GM18907 (cell line): Measurements from ENCODE around the gene EGR4.
"Not testable (repeated sequence)": the region's sequence is repeated elsewhere in the genome, so short reads cannot be mapped to it uniquely, and the experiment has no call there.

ENCODE experiments used
- ATAC-seq: cut with Tn5 transposase; IDR thresholded peaks from one replicate; pipeline ENCODE4 v1.9.1; 2021; ENCODE audit warnings: mild to moderate bottlenecking, moderate library complexity; ENCODE audit not compliant: unreplicated experiment

Gene EGR4

DNA sequence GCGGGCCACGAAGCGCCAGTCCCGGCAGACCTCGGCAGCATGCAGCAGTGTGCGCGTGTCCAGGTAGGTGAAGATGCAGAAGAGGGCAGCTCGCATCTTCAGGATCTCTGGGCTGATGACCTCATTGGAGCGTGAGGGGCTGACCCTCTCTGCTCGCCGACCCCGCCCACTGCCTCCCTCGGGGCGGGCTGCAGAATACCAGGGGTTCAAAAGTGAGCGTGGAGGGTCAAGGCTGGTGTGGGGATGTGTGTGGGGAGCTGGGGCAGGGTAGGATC lies 29.1 kb downstream of the EGR4 start:
- no peak for ATAC-seq

DNA sequence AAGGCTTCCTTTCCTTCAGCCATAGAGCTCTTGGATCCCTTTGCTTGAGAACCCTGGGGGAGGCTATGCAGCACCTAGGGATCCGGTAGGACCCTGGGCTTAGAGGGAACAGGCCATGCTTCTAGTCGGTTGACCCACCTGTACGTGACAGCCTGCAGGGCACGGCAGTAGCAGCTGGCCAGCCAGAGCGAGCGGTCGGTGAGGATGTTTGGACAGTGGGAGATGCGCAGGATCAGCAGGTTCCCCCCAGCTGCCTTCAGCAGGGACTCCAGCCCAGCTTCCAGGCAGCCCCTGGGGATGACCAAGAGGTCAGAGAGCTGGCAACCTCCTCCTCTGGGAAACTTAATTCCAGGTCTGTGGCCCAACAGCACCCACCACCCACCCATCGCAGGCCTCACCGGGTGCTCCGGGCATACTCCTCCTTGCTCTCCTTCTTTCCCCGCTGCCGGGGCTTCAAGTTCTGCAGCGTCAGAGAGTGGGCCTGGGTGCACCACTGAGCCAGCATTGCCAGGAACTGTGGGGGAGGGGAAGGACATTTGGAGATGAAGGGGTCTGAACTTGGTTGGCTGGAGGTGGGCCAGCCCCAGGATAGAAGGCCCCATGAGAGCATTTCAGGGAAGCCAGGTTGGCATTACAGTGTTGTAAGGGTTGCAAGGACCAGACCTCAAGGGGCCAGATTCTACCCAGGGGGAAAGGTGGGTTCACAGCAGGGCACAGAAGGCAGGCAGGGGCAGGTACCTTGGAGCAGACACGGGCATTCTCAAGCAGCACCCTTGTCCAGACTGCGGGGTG lies 29.6 kb downstream of the EGR4 start:
- no peak for ATAC-seq

DNA sequence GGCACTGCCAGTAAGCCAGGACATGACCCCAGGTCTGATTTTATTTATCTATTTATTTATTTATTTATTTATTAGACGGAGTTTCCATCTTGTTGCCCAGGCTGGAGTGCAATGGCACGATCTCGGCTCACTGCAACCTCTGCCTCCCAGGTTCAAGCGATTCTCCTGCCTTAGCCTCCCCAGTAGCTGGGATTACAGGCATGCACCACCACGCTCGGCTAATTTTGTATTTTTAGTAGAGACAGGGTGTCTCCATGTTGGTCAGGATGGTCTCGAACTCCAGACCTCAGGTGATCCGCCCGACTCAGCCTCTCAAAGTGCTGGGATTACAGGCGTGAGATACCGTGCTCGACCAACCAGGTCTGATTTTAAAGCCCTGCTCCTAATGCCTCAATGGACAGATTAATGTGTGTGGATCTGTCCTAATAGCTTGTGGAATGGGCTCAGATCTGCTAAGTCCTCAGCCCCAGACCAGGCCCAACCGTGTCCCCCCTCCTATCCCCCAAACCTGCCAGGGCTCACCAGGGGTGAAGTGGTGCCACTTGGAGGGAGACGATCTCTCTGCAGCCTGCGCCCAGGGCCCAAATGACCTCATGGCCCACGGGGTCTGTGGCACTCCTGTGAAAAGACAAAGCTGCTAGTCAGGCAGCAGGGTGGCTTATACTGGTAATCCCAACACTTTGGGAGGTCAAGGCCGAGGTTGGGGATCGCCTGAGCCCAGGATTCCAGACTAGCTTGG lies 30.5 kb downstream of the EGR4 start:
- ATAC-seq, result not testable (repeated sequence)

DNA sequence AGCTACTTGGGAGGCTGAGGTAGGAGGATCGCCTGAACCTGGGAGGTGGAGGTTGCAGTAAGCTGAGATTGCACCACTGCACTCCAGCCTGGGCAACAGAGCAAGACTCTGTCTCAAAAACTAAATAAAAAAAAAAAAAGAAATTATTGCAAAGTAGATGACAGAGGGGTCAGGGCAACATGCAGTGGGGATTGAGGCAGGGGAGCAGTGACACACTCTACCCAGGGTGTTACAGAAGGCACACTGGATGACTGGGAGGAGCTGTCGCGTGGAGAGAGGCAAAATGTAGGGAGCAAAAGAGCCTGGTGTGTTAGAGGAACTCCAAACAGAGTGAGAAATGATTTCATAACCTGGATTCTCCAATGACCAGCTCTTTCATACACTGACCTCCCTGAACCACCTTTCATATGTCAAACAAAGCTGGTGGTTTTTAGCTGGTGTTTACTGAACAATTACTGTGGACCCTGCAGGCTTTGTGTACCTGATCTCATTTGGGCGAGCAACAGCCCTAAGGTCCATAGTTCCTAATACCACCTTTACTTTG lies 31.2 kb downstream of the EGR4 start:
- ATAC-seq, result no peak

DNA sequence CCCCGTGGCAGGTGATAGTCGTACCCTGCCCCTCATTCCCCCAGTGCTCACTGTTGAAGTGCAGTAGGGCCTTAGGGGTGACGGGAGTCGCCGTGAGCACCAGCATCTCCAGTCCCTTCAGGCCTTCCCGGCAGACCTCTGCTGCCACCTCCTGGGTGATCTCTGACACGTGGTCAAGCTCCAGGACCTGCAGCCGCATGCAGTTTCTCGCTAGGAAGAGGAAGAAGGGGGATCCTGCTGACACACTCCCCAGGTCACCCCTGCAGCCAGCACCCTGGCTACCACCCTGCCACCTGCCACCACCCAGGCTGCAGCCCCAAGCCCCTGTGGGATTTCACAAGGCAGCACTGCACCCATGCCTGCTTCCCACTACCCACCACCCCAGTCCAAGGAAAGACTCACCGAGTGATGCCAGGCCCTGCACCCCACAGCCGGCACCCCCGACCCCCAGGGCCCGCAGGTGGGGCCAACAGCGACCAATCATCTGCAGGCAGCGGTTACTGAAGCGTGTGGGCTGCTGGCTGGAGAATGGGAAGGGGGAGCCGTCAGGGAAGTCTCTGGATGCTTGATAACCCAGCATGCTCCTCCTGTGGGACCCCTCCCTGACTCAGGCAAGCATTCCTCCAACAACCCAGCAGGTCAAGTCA lies 32.9 kb downstream of the EGR4 start:
- no peak for ATAC-seq

DNA sequence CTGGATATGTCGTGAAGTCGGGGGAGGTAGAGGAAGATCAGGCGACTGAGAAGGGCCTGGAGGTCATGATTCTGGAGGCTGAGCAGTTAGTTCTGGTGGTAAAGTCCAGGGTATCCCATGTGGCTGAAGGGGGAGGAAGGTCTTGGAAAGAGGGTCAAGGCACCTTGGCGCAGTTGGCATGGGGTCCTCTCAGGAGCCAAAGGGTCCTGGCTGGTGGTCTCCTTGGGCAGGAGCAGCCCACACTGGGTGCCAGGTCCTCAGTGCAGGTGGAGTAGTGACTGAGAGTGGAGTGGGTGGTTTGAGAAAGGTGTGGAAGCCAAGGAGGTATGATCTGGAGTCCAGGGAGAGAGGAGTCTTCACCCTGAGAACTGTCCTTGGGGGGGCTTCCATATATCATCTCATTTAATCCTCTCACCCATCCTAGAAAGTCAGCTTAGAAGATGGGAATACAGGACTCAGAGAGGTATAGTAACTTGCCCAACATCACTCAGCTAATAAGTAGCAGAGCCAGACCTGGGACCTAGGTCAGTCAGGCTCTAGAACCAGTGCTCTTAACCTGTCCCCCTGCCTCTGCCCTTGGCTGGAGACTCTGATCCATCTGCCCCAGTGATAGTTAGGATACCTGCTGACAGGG lies 33.5 kb downstream of the EGR4 start:
- ATAC-seq, result no peak

DNA sequence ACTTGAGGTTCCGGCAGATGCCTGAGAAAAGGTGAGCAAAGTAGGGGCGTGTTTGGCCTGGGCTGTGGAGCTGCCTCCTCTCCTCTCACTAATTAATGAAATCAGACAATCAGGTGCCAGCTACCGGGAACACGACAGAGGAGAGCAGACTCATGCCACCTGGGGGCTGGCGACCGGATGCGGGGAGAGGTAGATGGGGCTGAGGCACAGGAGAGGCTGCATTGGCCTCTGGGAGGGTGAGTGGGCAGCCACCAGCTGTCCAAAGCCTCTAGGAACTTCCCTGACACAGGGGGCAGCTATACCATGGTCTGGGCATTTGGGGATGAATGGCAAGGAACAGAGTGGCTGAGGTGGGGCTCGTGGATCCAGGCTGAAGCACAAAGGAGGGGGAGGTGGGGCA lies 34.1 kb downstream of the EGR4 start:
- ATAC-seq, result no peak

DNA sequence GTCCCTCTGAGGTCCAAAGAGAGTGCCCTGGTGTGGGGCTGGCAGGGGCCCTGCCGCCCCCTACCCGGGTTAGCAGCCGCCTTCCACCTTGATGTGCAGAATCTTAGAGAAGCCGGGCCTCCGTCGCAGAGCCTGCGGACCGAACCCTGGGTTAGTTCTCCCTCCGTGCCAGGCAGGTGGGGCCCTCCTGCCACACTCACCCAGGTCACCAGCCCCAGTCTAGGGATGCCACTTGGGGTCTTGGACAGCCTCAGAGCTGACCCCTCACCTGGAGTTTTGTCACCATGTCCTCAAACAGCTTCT lies 34.5 kb downstream of the EGR4 start:
- ATAC-seq, result no peak

DNA sequence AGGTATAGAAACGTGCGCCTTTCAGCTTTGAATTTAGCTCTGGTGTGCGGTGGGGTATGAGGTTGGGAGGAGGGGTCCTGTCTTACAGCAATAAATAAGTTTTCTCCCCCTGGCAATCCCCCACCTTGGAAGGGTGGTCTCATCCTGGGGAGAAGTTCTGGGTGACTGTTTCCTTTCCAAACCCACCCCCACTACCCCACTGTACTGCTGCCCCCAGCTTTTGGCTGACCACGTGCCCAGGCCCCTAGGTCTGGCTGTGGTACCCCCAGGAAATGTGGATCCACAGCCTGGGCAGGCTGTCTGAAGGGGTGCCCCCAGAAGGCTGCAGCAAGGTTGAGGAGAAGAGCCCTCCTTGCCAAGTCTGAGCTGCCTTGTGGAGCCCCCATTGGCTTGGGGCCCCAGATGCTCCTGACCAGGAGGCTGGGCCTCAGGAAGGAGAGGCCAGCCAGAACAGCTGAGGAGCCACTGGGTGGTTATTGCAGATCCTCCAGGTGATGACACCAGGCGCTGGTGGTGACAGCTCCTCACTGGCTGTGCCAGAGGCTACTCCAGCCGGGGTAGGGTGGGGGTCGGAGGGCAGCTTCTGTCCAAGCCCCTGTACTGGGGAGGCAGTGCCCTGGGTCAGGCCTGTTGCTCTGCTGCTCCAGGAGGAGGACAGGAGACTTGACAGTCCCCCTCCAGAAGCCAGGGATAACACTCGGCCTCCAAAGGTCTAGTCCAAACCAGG lies 35.0 kb downstream of the EGR4 start:
- no peak for ATAC-seq

DNA sequence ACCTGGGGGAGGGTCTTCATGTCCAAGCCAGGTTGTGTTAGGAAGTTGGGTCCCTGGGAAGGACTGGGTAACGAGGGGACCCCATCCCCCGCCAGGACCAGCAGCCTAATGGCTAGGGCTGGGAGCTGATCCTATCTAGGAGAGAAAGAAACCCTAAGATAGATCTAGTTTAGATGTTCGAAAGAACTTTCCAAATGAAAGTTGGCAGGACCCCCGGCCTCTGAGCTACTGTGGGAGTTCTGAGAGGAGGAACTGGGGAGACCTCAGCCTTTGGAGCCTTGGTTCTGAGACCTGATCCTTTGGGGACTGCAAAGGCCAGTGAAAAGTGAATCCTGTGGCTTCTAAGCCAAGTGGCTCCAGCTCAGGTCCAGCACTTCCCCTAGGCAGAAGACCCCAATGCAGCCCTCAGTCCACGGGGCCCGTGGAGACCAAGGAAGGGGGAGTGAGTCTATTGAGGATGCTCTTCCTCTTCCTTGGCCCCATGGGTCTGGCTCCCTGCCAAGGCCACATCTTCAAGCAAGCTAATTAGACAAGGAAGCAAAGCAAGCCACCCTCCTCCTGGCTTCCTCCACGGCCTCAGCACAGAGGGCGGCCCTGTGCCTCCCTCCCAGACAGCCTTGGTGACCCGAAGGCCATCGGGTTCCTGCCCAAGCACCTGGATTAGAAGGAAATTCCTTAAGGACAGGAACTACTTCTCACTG lies 35.8 kb downstream of the EGR4 start:
- ATAC-seq, result no peak

DNA sequence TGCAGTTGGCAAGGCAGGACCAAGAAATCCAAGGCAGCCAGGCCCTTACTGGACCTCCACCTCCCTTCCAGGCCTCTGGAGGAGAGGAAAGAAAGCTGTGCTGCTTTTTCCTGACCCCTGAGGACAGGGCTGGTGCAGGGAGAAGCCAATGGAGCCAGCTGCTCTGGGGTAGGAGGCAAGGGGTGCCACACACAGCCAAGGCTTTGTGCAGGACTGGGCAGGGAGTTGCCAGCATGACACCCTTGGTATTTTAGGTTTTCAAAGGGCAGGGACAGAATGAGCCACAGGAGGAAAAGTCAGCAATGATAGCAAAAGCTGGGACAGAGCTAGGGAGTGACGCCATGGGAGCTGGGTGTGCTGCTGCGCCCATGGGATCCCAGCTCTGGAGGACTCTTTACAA lies 36.3 kb downstream of the EGR4 start:
- no peak for ATAC-seq

DNA sequence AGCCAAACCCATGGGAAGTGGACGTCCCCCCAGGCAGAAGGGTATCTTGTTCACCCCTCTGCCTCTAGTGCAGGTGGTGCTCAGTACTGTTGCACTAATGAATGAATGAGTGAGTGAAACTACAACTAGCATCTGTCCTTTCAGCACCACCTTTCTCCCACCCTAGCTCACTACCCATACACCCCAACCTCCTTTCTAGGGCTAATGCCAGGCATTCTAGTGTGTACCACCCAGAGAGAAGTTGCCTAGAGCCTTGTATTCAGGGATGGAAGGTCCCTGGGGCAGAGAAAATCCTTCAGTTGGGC lies 36.8 kb downstream of the EGR4 start:
- ATAC-seq, result no peak

DNA sequence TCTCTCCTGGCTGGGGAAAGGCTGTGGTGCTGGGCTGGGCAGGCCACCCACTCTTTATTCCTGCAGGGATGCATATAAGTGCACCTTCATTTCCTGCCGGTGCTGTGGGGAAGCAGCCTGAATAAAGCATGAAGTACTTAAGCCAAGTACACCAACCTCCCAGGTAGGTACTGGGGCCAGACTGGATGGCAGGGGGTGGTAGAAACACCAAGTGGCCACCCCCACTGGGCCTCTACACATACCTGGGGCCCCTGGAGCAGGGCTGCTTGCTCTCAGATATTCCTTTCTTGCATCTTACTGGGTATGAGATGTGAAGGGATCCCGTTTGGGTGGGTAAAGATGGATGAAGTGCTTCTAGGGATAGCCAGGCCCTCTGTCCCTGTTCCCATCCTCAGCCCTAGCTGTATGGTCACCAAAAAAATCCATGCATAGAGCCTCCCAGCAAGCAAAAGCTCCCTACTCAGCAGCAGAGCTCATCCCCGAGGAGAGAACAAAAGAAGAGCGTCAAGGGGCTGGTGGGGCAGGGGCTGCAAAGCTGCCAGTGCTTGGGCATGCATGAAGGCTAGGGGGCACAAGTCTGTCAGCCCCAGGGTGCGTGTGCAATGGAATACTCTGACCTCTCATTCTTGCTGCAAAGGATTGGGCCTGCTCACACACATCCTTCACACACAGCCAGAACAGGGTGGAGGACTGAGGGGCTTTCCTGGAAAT lies 37.3 kb downstream of the EGR4 start:
- ATAC-seq, result no peak

DNA sequence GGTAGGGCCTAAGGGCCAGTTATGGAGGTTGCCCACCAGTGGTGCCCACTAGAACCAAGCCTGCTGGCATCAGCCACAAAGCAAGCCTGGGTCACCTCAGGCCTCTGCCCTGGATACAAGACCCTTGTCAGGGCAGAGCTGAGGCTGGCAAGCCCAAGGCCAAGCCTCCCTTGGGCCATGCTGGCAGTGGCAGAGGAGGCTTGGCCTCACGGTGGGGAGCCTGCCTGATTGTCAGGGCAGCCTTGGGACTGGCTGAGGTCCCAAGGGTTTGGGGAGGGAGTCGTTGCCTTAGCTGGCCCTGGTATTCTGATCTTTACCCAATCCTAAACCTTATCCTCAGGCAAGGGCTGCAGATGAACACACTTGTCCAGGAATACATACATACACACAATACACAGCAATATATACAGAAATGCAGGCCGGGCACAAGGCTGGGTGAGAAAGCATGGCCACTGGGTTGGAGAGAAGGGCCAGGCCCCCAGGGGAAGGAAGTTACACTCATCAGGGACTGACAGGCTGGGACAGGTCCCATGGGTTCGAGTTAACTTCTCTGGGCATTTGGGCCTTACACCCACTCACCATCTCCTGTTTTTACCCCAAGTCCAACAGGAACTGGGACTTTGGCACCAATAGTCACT lies 38.2 kb downstream of the EGR4 start:
- no peak for ATAC-seq

DNA sequence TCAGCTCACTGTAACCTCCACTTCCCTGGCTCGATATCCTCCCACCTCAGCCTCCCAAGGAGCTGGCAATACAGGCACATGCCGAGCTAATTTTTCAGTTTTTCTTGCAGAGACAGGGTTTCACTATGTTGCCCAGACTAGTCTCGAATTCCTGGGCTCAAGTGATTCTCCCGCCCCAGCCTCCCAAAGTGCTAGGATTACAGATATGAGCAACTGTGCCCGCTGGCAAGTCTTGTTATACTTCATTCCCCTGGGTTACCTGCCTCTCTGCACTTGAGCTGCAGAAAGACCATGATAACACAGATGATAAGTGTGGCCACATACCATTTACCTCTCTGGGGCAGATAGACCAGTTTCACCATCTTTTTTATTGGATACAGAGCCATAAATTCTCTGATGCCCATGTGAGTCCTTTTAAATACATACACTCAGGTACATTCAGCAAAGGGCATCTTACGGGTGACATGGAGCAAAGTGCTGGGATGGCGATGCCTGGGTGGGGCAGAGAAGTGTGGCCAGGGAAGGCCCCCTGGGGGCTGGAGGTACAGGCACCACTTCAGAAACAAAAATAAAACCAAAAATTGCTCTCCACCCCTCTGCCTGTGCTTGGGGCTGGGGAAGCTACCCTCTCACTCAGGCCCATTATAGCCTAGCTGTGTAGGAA lies 38.9 kb downstream of the EGR4 start:
- no peak for ATAC-seq

DNA sequence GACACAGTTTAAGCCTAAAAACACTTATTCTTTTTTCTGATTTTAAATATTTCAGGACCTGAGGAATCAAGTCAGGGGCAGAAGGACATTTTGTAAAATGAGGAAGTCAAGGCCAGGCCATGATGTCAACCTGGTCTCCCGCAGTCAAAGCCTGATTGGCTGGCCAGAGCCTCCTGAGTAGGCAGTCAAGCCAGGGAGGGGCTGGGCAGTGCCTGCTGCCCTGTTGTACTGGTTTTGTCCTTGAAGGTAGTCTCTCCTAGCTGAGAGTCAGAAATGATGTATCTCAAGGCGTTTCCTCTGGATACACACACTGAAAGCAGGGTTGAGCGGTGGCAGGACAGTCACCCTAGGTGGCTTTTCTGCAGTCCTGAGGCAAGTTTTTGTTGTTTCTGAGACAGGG lies 39.4 kb downstream of the EGR4 start:
- no peak for ATAC-seq

DNA sequence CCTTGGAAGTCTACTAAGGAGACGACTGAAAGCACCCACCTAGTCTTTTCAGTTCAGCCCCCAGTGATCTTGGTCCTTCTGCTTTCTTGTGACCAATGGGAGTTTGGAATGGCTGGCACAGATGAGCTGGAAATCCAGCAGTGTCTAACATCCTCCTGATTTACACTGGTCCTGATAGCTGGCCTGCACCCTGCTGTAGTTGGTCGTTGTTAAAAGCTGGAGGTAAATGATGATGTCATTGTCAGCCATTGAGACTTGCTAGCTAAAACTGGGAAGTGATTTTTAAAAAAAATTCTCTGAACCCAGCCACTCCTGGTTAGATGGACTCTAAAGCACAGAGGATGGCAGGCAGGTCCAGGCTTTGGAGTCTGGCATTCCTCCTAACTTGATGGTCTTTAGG lies 39.9 kb downstream of the EGR4 start:
- no peak for ATAC-seq

DNA sequence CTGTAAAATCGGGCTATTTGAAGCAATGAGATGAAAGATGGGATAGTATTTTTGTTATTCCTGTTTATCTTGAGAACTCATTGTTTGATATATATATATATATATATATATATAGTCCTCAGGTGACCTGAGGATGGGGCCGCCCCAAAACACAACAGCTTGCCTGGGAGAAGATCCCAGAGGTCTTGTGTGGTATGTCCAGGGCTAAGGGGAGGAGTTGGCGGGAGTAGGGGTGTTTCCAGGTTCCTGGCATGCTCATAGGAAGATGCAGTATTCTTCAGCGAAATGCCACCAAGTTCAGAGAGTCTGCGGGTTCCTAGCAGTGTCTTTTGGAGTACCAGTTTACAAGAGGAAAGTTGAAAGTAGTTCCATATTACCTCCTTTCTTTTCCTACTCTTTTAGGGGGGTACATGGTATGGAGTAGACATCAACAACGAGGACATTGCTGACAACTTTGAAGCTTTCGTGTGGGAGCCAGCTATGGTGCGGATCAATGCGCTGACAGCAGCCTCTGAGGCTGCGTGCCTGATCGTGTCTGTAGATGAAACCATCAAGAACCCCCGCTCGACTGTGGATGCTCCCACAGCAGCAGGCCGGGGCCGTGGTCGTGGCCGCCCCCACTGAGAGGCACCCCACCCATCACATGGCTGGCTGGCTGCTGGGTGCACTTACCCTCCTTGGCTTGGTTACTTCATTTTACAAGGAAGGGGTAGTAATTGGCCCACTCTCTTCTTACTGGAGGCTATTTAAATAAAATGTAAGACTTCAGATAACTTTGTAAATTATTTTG lies 40.9 kb downstream of the EGR4 start:
- no peak for ATAC-seq
